DND-41 (cell line): ENCODE measurements around the gene VAX1.

Experiments
- ATAC-seq: fragments of 200-7000 bp; cut with Tn5 transposase; 3 replicates; pipeline ENCODE4 v1.9.1; 2021; ENCODE audit warnings: low read depth; ENCODE audit not compliant: insufficient read depth
- DNase-seq: peaks from one replicate; pipeline ENCODE4 v3.0.0-alpha.2; 2020
- H2AFZ ChIP-seq: 2 replicates; pipeline ENCODE4 v1.6.0; 2012; ENCODE audit warnings: low read depth, low read length
- H3K27ac ChIP-seq: 2 replicates; pipeline ENCODE4 v1.5.1; 2012; ENCODE audit warnings: low read length, inconsistent platforms
- H3K27me3 ChIP-seq: fragments of 200-600 bp; sonication (generic); 2 replicates; pipeline ENCODE4 v1.6.0; 2012; ENCODE audit warnings: low read length, mild to moderate bottlenecking, inconsistent platforms; ENCODE audit not compliant: insufficient read depth, poor library complexity
- H3K36me3 ChIP-seq: 2 replicates; pipeline ENCODE4 v1.5.1; 2012; ENCODE audit warnings: low read length, inconsistent platforms; ENCODE audit not compliant: insufficient read depth
- H3K4me1 ChIP-seq: 2 replicates; pipeline ENCODE4 v1.5.1; 2012; ENCODE audit warnings: mild to moderate bottlenecking, low read length; ENCODE audit not compliant: insufficient read depth
- H3K4me2 ChIP-seq: 2 replicates; pipeline ENCODE4 v1.6.0; 2012; ENCODE audit warnings: mild to moderate bottlenecking, moderate library complexity, low read length, inconsistent platforms; ENCODE audit not compliant: insufficient read depth
- H3K4me3 ChIP-seq, 2 experiments: fragments of 200-600 bp in 1 of 2; shearing (Covaris generic) in 1 of 2; 2 replicates each; pipeline ENCODE4 v1.5.1; 2012 to 2016; ENCODE audit warnings: inconsistent platforms in 2 of 2, low read length in 2 of 2, mild to moderate bottlenecking in 2 of 2, low read depth in 1 of 2, moderate library complexity in 1 of 2
- H3K79me2 ChIP-seq: 2 replicates; pipeline ENCODE4 v1.6.0; 2012; ENCODE audit warnings: low read length, inconsistent platforms; ENCODE audit not compliant: insufficient read depth
- H3K9ac ChIP-seq: 2 replicates; pipeline ENCODE4 v1.6.0; 2012; ENCODE audit warnings: low read depth, mild to moderate bottlenecking, inconsistent platforms, low read length, moderate library complexity
- H3K9me3 ChIP-seq: 2 replicates; pipeline ENCODE4 v1.5.1; 2012; ENCODE audit warnings: low read length, moderate library complexity, mild to moderate bottlenecking, inconsistent platforms; ENCODE audit not compliant: insufficient read depth, severe bottlenecking
- H4K20me1 ChIP-seq: 2 replicates; pipeline ENCODE4 v1.6.0; 2012; ENCODE audit warnings: low read length; ENCODE audit not compliant: insufficient read depth
- CTCF ChIP-seq: IDR thresholded peaks from 2 replicates; pipeline ENCODE4 v1.5.1; 2012; ENCODE audit warnings: borderline replicate concordance, low read length, moderate library complexity, mild to moderate bottlenecking; ENCODE audit not compliant: poor library complexity, severe bottlenecking; ENCODE audit errors: extremely low read depth
- EZH2 ChIP-seq: IDR thresholded peaks from 3 replicates; pipeline ENCODE4 v1.6.1; 2012; ENCODE audit warnings: borderline replicate concordance, low read depth, mild to moderate bottlenecking, moderate library complexity, low read length, inconsistent platforms; ENCODE audit not compliant: severe bottlenecking

The VAX1 gene

GRCh38 chr10:117092386-117092785, 45.7 kb downstream of the VAX1 start:
- H3K79me2 ChIP-seq, result no peaks in the 10 kb centered on the region
- no peaks in the 10 kb centered on the region for H3K9me3 ChIP-seq
- H3K4me1 ChIP-seq, result no peaks in the 10 kb centered on the region
- H3K27ac ChIP-seq, result no peak overlapping the region
- H3K4me2 ChIP-seq, result no peak overlapping the region
- H2AFZ ChIP-seq, result no peak overlapping the region
- H3K4me3 ChIP-seq, result no peak overlapping the region
- H4K20me1 ChIP-seq, result no peaks in the 10 kb centered on the region
- no peak for DNase-seq
- H3K27me3 ChIP-seq, result no peaks in the 10 kb centered on the region
- H3K36me3 ChIP-seq, result no peaks in the 10 kb centered on the region
- TF ChIP-seq EZH2 (no peak), CTCF (no peak)
- no peak overlapping the region for H3K9ac ChIP-seq
- ATAC-seq, result no peak

GRCh38 chr10:117090834-117091233, 47.2 kb downstream of the VAX1 start:
- H3K4me2 ChIP-seq, result no peak overlapping the region
- H4K20me1 ChIP-seq, result no peaks in the 10 kb centered on the region
- no peaks in the 10 kb centered on the region for H3K9me3 ChIP-seq
- H3K27ac ChIP-seq, result no peak overlapping the region
- no peaks in the 10 kb centered on the region for H3K79me2 ChIP-seq
- no peaks in the 10 kb centered on the region for H3K27me3 ChIP-seq
- no peak overlapping the region for H2AFZ ChIP-seq
- no peak overlapping the region for H3K9ac ChIP-seq
- H3K36me3 ChIP-seq, result no peaks in the 10 kb centered on the region
- TF ChIP-seq EZH2, result no peak
- TF ChIP-seq CTCF, result no peak
- no peak overlapping the region for H3K4me3 ChIP-seq
- H3K4me1 ChIP-seq, result no peaks in the 10 kb centered on the region
- ATAC-seq, result no peak
- DNase-seq, result no peak

GRCh38 chr10:117087521-117087920, 50.5 kb downstream of the VAX1 start:
- TF ChIP-seq CTCF (no peak), EZH2 (no peak)
- no peak for ATAC-seq
- no peak overlapping the region for H3K4me3 ChIP-seq
- no peaks in the 10 kb centered on the region for H3K79me2 ChIP-seq
- H3K36me3 ChIP-seq, result no peaks in the 10 kb centered on the region
- no peaks in the 10 kb centered on the region for H3K4me1 ChIP-seq
- no peak overlapping the region for H3K4me2 ChIP-seq
- no peaks in the 10 kb centered on the region for H4K20me1 ChIP-seq
- no peak overlapping the region for H3K9ac ChIP-seq
- no peaks in the 10 kb centered on the region for H3K9me3 ChIP-seq
- no peaks in the 10 kb centered on the region for H3K27me3 ChIP-seq
- H2AFZ ChIP-seq, result no peak overlapping the region
- no peak for DNase-seq
- H3K27ac ChIP-seq, result no peak overlapping the region

GRCh38 chr10:117086546-117086945, 51.5 kb downstream of the VAX1 start:
- ATAC-seq, result no peak
- no peak overlapping the region for H3K4me2 ChIP-seq
- no peak overlapping the region for H3K9ac ChIP-seq

More at GRCh38 chr10:117086546-117086945, 51.5 kb downstream of the VAX1 start:
- no peaks in the 10 kb centered on the region for H3K36me3 ChIP-seq
- no peak for DNase-seq
- no peaks in the 10 kb centered on the region for H3K9me3 ChIP-seq
- no peak overlapping the region for H3K27ac ChIP-seq
- no peak overlapping the region for H3K4me3 ChIP-seq
- no peaks in the 10 kb centered on the region for H4K20me1 ChIP-seq
- no peak overlapping the region for H2AFZ ChIP-seq
- H3K79me2 ChIP-seq, result no peaks in the 10 kb centered on the region
- TF ChIP-seq CTCF (no peak), EZH2 (no peak)
- H3K4me1 ChIP-seq, result no peaks in the 10 kb centered on the region
- H3K27me3 ChIP-seq, result no peaks in the 10 kb centered on the region
